ENCODE measurements around the gene OR4C3. TPM values are rescaled to one million over a fixed set of nuclear protein-coding genes. Genes with fewer than 3 reads are reported as not detected.
"Not testable (repeated sequence)": the region's sequence is repeated elsewhere in the genome, so short reads cannot be mapped to it uniquely, and the experiment has no call there.

Gene OR4C3
- not detected for polyA plus RNA-seq

DNA sequence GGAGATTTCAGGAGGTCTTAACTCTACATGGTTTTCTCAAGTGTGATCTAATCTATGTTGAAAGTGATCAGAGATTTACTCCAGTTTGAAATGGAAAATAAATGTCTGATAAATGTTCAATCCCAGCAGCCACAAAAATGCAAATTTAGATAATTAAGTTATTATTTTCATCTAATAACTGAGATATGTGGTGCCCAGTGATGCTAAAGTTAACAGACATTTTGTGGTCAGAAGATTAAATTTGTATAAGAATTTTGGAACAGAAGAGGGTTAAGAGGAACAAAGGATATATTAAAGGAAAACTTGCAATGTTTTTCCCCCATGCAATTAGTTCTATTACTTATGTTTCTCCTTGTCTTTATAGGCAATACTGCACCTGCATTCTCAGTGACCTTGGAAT is at the start of gene OR4C3:
Gene OR4C3 (plus strand): TSS at position 301 of the 400 bp plus-strand sequence. CDS start 102 bp downstream, outside the sequence.
- not testable (repeated sequence) for H3K27ac ChIP-seq (ENCODE audit: low read depth, low read length)

DNA sequence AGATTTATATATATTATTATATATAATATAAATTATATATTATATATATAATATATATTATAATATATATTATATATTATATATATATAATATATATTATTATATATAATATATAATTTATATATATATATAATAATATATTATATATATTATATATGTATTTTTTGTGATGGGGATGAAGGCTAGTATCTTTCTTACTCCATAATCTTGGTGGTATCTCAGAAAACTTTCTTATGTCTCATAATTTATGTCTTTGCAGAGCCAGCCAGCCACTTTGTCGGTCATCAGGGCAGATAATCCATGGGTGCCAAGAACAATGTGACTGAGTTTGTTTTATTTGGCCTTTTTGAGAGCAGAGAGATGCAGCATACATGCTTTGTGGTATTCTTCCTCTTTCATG is 18.8 kb upstream of the OR4C3 start, which contains the start of gene OR4S1:
Gene OR4S1 (plus strand): TSS at position 301 of the 400 bp plus-strand sequence. CDS start 0 bp downstream, at position 301.
- WGBS, 3 donors, result 39 to 78% (median 71%) methylated on average over 1 of the region's 1 CpG
- no peak within 1 kb of the TSS for H3K27ac ChIP-seq (ENCODE audit: low read depth, low read length)

DNA sequence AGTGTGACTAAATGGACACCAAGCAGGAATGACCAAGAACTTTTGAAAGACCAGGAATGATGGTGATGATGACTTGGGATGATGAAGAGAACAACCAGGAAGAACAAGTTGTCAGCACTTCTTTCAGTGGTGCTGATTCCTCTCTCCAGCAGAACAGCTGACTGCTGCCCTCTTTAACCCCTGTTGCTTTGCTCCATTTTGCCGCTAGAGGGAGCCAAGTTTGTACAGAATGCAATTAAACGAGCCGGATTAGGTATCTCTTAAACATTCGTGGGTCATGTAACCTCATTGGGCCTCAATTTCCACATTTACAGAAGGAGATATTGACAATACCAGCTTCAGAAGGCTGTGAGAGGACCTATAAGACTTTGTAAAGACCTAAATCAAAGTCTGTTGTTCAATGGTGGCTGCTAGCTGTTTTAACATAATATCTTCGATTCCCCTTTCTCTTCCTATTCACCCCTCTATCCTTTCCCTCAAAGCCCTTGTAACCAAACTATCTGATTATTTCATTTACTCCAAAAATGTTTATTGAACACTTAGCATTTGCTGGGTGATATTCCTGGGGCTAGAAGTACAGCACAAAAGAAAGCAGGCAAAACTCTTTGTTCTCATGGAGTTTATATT is 16.8 kb upstream of the OR4C3 start:
- H3K27ac ChIP-seq (ENCODE audit: low read depth, low read length), result no peak overlapping the region
- WGBS, 3 donors, result 20 to 23% (median 21%) methylated on average over 5 of the region's 5 CpGs

DNA sequence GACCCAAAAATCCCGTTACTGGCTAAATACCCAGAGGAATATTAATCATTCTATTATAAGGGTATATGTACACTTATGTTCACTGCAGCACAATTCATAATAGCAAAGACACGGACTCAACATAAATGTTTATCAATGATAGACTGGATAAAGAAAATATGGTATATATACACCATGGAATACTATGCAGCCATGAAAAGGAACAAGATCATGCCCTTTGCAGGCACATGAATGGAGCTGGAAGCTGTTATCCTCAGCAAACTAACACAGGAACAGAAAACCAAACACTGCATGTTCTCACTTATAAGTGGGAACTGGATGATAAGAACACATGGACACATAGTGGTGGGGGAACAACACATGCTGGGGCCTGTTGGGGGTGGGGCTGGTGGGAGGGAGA is 11.1 kb upstream of the OR4C3 start:
- 62 to 82% (median 68%) methylated on average over 2 of the region's 2 CpGs for WGBS, 3 donors
- H3K27ac ChIP-seq (ENCODE audit: low read depth, low read length), result not testable (repeated sequence)

DNA sequence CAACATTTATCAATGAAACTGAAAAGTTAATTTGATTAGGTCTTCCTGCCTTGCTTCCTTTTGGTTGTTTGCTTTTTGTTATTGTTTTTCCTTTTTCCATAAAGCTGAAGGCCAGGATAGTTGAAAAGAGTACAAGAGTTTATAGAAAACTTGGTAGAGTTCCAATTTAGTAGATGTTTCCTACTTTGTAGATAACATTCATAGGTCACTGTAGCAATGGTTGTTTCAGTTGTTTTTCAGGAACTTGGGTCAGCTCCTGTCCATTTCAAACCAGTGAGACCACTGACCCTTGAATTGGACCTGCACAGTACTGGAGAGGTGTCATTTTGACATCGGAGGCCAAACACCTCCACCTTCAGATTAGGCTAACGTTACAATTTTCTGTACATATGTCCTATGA is 4.9 kb upstream of the OR4C3 start:
- H3K27ac ChIP-seq (ENCODE audit: low read depth, low read length), result not testable (repeated sequence)
- 75 to 78% (median 77%) methylated on average over 2 of the region's 2 CpGs for WGBS, 3 donors

DNA sequence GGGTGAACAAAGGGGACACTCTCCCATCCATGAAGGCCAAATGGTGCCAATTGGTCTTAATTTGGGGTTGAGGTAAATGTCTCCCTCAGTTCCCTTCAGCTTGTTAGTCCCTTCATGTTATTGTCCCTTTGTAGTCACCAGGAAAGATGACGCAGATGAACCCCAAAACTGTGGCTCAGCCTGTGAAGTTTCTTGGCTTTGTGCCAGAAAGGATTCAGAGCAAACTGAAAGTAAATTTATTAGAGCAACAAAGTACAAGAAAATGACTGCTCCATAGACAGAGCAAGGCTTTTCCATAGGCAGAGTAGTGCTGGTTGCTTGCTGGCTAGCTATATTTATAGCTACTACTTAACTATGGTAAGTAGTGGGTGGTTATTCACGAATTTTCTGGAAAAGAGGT is 16.7 kb downstream of the OR4C3 start:
- 43 to 57% (median 50%) methylated on average over 2 of the region's 2 CpGs for WGBS, 3 donors
- no peak overlapping the region for H3K27ac ChIP-seq (ENCODE audit: low read depth, low read length)

DNA sequence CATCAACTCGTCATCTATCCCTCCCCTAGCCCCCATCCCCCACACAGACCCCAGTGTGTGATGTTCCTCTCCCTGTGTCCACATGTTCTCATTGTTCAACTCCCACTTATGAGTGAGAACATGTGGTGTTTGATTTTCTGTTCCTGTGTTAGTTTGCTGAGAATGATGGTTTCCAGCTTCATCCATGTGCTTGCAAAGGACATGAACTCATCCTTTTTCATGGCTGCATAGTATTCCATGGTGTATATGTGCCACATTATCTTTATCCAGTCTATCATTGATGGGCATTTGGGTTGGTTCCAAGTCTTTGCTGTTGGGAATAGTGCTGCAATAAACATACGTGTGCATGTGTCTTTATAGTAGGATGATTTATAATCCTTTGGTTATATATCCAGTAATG is 17.8 kb downstream of the OR4C3 start:
- WGBS, 3 donors, result 51 to 64% (median 62%) methylated on average over 2 of the region's 2 CpGs
- not testable (repeated sequence) for H3K27ac ChIP-seq (ENCODE audit: low read depth, low read length)

DNA sequence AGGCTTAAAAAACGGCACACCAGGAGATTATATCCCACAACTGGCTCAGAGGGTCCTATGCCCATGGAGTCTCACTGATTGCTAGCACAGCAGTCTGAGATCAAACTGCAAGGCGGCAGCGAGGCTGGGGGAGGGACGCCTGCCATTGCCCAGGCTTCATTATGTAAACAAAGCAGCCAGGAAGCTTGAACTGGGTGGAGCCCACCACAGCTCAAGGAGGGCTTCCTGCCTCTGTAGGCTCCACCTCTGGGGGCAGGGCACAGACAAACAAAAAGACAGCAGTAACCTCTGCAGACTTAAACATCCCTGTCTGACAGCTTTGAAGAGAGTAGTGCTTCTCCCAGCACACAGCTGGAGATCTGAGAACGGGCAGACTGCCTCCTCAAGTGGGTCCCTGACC is 21.6 kb downstream of the OR4C3 start:
- WGBS, 3 donors, result 65 to 74% (median 71%) methylated on average over 5 of the region's 5 CpGs
- H3K27ac ChIP-seq (ENCODE audit: low read depth, low read length), result not testable (repeated sequence)

DNA sequence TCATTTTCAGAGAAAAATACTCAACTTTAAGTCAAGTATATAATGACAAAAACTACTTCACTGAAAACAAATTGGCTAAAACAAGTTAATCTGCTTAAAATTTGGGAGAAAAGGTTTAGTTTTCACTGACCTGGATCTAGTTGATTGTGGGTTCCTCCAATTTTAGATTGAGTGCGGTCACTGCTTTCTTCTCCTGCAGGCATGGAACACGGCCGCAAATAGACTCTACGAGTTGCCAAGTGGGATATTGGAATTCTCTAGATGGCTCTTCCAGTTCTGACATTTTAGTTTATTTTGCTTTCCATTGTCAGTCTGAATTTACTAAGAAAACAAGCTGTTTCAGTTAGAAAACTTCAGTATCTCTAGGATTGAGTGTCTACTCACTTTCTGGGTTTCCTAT is 29.3 kb downstream of the OR4C3 start:
- no peak overlapping the region for H3K27ac ChIP-seq (ENCODE audit: low read depth, low read length)
- WGBS, 3 donors, result 80 to 93% (median 90%) methylated on average over 4 of the region's 4 CpGs

DNA sequence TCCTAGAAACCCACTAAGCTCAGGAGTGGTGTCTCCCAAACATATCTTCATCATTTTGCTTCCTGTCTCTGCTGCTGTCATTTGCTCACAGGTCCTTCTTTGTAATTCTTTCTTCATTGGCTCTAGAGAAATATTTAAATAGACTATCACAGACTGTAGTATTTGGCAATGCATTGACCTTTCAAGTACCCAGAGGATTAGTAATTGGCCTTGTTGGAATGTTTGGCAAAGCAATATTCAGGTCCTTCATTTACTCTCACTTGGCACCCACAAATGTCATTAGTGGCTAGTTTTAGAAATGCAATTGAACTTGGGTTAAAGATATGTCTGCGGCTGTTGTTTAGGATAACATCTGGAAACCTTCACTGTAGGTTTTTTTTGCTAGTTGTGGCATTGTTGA is 30.0 kb downstream of the OR4C3 start:
- WGBS, 3 donors, result 82 to 97% (median 86%) methylated on average over 1 of the region's 1 CpG
- H3K27ac ChIP-seq (ENCODE audit: low read depth, low read length), result no peak overlapping the region

DNA sequence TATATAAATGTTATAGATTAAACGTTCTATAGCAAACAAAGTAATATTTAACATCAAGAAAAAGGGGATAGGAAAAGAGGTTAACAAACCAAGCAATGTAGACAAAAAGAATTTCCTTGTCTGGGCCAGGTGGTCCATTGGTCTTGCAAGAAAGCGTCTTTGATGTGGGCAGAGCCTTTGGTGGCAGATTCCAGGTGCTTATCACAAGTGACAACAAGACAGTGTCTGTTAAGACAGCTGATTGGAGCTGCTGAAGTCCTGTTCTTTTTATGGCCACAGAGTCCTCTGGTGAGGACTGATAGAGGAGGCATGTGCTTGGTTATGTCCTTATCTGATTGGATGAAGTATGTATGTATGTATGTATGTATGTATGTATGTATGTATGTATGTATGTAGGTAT is 36.6 kb downstream of the OR4C3 start:
- 33 to 43% (median 42%) methylated on average over 2 of the region's 2 CpGs for WGBS, 3 donors
- not testable (repeated sequence) for H3K27ac ChIP-seq (ENCODE audit: low read depth, low read length)

DNA sequence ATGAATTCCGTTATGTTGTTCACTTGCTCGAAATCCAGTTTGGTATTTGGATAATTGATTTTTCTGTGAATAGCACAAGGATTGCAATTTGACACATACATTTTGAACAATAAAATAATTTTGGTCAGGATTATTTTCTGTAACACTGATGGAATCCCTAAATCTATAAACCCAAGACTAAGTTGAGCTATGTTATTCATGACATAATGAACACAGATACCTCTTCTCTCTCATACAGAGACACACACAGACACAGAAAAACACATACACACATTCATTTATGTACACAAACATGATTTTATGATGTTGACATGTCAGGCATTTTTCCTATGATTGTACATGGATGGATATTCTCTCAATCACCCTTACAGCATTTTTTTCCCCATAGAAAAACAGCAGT is 41.6 kb downstream of the OR4C3 start, which contains the start of gene OR4C5:
Gene OR4C5 (minus strand): TSS at position 101 of the 400 bp plus-strand sequence. CDS start 0 bp downstream, at position 101.
- WGBS, 3 donors, result 57 to 85% (median 82%) methylated on average over 2 of the region's 2 CpGs

More for the DNA sequence above, 41.6 kb downstream of the OR4C3 start, which contains the start of gene OR4C5:
- no peak within 1 kb of the TSS for H3K27ac ChIP-seq (ENCODE audit: low read depth, low read length)

Other genes starting within 250 kb of the OR4C3 start
- gene OR4B1, start 108.1 kb upstream of the OR4C3 start, polyA plus RNA-seq, result not detected
- gene OR4X2, start 79.8 kb upstream of the OR4C3 start, polyA plus RNA-seq, result not detected
- under 1 TPM in 1 of 3 donors, not detected in 2; 0.45 TPM for gene OR4X1, start 61.1 kb upstream of the OR4C3 start, polyA plus RNA-seq
- not detected for gene OR4S1, start 18.7 kb upstream of the OR4C3 start, polyA plus RNA-seq
- gene OR4C5, start 41.5 kb downstream of the OR4C3 start, polyA plus RNA-seq, result not detected
- gene OR4A47, start 163.9 kb downstream of the OR4C3 start, polyA plus RNA-seq, result not detected

Data from adipose tissue (tissue), 3 donors.